Frontal cortex (tissue), 4 donors: ENCODE results near the gene PCDHB9. TPM values are rescaled to one million over a fixed set of nuclear protein-coding genes. Genes with fewer than 3 reads are reported as not detected.
"Not testable (repeated sequence)": the region's sequence is repeated elsewhere in the genome, so short reads cannot be mapped to it uniquely, and the experiment has no call there.

Experiments
- DNase-seq, 2 donors: peaks; one replicate each; pipeline ENCODE4 v3.0.0; 2012; ENCODE audit warnings: low spot score in 2 of 2
- FAIRE-seq: peaks from 2 replicates; lab custom pipeline; 2012; peaks lifted over from hg19 to GRCh38; lab: Jason Lieb, UNC
- total RNA-seq: library from RNA; depleted of rRNA; stranded (reverse); fragments of >200 nt; gene quantifications from one replicate; pipeline ENCODE4 v1.2.3, GENCODE V29; 2014
- donor health status: control.
- donor health status: control.
- donor health status: control.

Gene PCDHB9
- 4.9 TPM for total RNA-seq

- FAIRE-seq (no peak), DNase-seq (no peak)
These were observed at the start of gene PCDHB9 for GRCh38 chr5:141186897-141187512. PCDHB9 (plus strand) TSS chr5:141187161; CDS start chr5:141187319, 158 bp downstream.

- DNase-seq, FAIRE-seq: not testable (repeated sequence)
These were observed 49.6 kb upstream of the PCDHB9 start for GRCh38 chr5:141137346-141137745.

- FAIRE-seq (no peak), DNase-seq (no peak)
These were observed 37.1 kb upstream of the PCDHB9 start, which contains the start of gene PCDHB6 for GRCh38 chr5:141149812-141150211. PCDHB6 (plus strand) TSS chr5:141150057; CDS start chr5:141150258, 201 bp downstream.

- FAIRE-seq (no peak), DNase-seq (no peak)
These were observed 36.6 kb upstream of the PCDHB9 start for GRCh38 chr5:141150224-141150992.

- FAIRE-seq (no peak), DNase-seq (no peak)
These were observed 36.0 kb upstream of the PCDHB9 start for GRCh38 chr5:141150993-141151325.

- not testable (repeated sequence) for FAIRE-seq, DNase-seq
These were observed 35.3 kb upstream of the PCDHB9 start for GRCh38 chr5:141151632-141152031.

- FAIRE-seq, DNase-seq: not testable (repeated sequence)
These were observed 34.9 kb upstream of the PCDHB9 start for GRCh38 chr5:141152096-141152495.

GRCh38 chr5:141155540-141156374 is 31.2 kb upstream of the PCDHB9 start:
- FAIRE-seq, result no peak
- DNase-seq, result no peak

GRCh38 chr5:141157356-141157755 is 29.6 kb upstream of the PCDHB9 start:
- not testable (repeated sequence) for DNase-seq, FAIRE-seq

GRCh38 chr5:141157901-141158300 is 29.1 kb upstream of the PCDHB9 start:
- not testable (repeated sequence) for FAIRE-seq, DNase-seq

- no peak for FAIRE-seq
These were observed 14.4 kb upstream of the PCDHB9 start, which contains the start of gene PCDHB7 for GRCh38 chr5:141172381-141173204. PCDHB7 (plus strand) TSS chr5:141172644; CDS start chr5:141172836, 192 bp downstream.

GRCh38 chr5:141174291-141175104 is 12.5 kb upstream of the PCDHB9 start:
- DNase-seq, FAIRE-seq: not testable (repeated sequence)

More at GRCh38 chr5:141172381-141173204, 14.4 kb upstream of the PCDHB9 start, which contains the start of gene PCDHB7:
- no peak for DNase-seq

- DNase-seq (no peak), FAIRE-seq (peak; percentile 98)
These were observed 11.0 kb upstream of the PCDHB9 start for GRCh38 chr5:141175933-141176332.

- not testable (repeated sequence) for FAIRE-seq, DNase-seq
These were observed 9.3 kb upstream of the PCDHB9 start, which contains the start of gene PCDHB8 for GRCh38 chr5:141177577-141178191. PCDHB8 (plus strand) TSS chr5:141177790; CDS start chr5:141178035, 245 bp downstream.

- DNase-seq, FAIRE-seq: not testable (repeated sequence)
These were observed 7.6 kb upstream of the PCDHB9 start for GRCh38 chr5:141179371-141179770.

- not testable (repeated sequence) for FAIRE-seq, DNase-seq
These were observed 7.1 kb upstream of the PCDHB9 start for GRCh38 chr5:141179876-141180275.

GRCh38 chr5:141180313-141180712 is 6.6 kb upstream of the PCDHB9 start:
- FAIRE-seq (no peak), DNase-seq (no peak)

- DNase-seq (no peak), FAIRE-seq (no peak)
These were observed 4.7 kb upstream of the PCDHB9 start, which contains the start of gene PCDHB16 for GRCh38 chr5:141182248-141182647. PCDHB16 (plus strand) TSS chr5:141182387; CDS start chr5:141182560, 173 bp downstream.
